GM18519 (cell line): ENCODE measurements around the gene GNA14.
"Not testable (repeated sequence)": the region's sequence is repeated elsewhere in the genome, so short reads cannot be mapped to it uniquely, and the experiment has no call there.

Source experiments
- ATAC-seq: cut with Tn5 transposase; IDR thresholded peaks from one replicate; pipeline ENCODE4 v1.9.1; 2021; ENCODE audit warnings: mild to moderate bottlenecking, moderate library complexity; ENCODE audit not compliant: unreplicated experiment, low FRiP score

The GNA14 gene

DNA sequence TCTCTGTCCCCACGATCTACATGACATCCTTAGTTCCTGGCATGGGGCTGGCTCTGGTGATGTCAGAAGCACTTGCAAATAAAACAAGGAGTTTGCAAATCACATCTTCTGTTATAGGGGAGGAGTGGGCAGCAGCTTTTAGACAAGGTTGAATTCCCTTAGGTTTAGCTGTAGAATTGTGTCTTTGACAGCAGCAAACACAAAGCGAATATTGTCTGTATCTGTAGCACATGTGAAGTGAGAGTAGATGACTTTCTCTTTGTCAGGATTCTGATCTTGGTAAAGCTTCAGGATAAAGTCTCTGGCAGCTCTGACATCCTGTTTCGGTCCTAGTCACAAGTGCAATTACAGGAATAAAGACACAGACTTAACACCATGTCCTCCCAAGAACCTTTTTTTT lies 224.3 kb downstream of the GNA14 start:
- ATAC-seq: no peak

- no peak for ATAC-seq
These were observed 225.2 kb downstream of the GNA14 start for GRCh38 chr9:77422969-77423368.

DNA sequence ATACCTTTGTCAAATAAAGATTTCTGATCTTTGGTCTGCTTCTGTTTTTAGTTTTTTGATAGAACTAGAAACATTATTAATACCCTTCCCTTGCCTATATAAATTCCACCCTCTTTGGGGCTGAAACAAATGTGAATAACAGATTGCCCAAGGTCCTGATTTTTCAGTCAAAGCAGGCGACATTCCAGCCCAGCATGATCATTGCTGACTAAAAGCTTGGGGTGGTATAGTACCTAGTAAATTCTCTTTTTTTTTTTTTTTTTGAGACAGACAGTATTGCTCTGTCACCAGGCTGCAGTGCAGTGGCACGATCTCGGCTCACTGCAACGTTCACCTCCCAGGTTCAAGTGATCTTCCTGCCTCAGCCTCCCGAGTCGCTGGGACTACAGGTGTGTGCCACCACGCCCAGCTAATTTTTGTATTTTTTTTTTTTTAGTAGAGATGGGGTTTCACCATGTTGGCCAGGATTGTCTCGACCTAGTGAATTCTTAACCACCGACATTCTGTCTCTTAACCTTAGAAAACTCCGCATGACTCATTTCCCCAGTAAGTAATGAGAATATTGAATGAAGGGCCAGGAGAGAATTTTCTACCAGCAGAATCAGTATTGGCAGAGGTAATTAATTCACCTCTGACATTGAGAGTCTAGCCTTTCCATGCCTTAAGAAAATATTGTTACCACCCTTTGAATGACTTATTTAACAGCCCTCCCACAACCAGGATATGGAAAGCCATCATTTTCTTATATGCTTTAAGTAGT lies 226.4 kb downstream of the GNA14 start:
- no peak for ATAC-seq

- no peak for ATAC-seq
These were observed 227.5 kb downstream of the GNA14 start for GRCh38 chr9:77420641-77421040.

- ATAC-seq: no peak
These were observed 229.9 kb downstream of the GNA14 start for GRCh38 chr9:77418226-77418625.

DNA sequence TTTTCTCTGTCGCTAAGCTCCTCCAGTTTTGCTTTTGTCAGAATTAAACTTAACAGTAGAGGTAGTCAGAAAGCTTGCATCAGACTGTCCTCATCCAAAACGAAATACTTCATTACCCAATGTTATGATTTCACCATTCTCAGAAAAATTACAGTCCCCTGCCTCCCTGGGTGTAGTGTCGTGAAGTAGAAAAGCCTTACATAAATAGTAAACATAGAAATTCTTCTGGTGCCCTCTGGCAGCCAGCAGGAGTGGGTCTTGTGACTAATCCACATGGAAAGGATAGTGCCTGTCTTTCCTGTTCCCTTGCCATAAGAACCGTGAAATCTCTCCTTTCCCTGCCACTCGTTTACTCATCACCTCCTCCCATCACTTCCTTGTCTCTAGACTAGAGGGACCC lies 230.6 kb downstream of the GNA14 start:
- no peak for ATAC-seq

DNA sequence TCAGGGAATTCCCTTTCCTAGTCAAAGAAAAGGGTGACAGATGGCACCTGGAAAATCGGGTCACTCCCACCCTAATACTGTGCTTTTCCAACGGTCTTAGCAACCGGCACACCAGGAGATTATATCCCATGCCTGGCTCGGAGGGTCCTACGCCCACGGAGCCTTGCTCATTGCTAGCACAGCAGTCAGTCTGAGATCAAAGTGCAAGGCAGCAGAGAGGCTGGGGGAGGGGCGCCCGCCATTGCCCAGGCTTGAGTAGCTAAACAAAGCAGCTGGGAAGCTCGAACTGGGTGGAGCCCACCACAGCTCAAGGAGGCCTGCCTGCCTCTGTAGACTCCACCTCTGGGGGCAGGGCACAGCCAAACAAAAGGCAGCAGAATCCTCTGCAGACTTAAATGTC lies 239.6 kb downstream of the GNA14 start:
- not testable (repeated sequence) for ATAC-seq

GRCh38 chr9:77403239-77403638 lies 244.9 kb downstream of the GNA14 start:
- no peak for ATAC-seq

GRCh38 chr9:77402286-77402685 lies 245.8 kb downstream of the GNA14 start:
- no peak for ATAC-seq

GRCh38 chr9:77399964-77400363 lies 248.2 kb downstream of the GNA14 start:
- ATAC-seq: no peak

DNA sequence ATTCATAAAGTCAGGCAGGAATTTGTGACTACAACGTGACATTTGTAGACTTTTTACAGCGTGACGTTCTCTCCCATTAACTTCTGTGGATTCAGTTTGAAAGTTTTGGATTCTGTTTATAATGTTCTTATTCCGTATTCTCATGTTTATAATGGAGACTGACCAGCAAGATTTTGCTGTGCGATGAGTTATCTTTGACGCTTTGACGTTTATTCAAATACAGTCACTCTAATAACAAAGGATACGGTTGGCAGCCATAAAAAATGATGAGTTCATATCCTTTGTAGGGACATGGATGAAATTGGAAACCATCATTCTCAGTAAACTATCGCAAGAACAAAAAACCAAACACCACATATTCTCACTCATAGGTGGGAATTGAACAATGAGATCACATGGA lies 249.5 kb downstream of the GNA14 start:
- ATAC-seq: not testable (repeated sequence)

DNA sequence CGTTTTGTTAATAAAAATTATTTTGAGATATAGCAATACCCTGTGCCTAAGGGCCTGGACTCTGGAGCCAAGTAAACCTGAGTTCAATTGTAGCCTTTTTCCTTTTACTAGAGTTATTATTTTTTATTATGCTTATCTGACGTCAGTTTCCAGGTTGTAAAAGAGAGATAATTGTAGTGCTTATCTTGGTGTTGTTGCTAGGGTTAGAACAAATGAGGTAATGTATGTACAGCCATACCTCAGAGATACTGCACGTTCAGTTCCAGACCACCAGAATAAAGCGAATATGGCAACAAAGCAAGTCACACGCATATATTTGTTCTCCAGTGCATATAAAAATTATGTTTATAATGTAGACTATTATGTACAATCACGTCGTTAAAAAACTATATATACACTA lies 255.8 kb downstream of the GNA14 start:
- ATAC-seq: no peak

DNA sequence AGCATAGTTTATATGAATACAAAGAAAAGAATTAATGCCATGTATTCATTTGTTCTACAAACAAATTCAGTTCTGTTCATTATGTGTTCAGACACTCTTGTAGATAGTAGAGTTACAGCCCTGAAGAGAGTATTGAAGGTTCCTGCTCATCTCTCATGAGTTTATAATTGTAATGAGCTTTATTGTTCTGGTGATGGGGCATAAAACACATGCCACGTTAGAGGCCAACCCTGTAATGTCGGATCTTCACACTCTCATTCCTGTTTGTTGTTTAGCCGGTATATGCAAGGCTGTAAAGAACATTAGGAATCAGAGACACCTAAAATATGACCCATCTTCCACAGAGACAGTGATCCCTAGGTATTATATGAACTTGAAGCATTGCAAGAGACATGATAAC lies 256.3 kb downstream of the GNA14 start:
- no peak for ATAC-seq

DNA sequence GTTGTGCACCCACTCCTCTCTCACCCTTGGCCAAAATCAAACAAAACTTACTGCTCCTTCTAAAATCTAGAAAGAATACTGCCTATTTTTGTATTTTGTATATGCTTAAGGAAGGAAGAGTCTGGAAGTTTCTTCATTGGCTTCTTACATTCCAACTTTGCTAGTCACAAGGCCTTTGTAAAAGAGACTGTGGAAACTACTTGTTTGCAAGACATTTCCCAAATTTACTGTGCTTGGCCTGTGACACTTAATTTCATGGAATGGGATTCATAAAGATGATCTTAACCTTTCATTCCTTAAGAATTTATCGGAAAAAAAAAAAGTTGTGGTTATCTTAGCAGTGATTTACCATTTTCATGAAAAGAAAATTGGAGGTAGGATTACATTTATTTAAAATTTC lies 261.9 kb downstream of the GNA14 start:
- no peak for ATAC-seq

DNA sequence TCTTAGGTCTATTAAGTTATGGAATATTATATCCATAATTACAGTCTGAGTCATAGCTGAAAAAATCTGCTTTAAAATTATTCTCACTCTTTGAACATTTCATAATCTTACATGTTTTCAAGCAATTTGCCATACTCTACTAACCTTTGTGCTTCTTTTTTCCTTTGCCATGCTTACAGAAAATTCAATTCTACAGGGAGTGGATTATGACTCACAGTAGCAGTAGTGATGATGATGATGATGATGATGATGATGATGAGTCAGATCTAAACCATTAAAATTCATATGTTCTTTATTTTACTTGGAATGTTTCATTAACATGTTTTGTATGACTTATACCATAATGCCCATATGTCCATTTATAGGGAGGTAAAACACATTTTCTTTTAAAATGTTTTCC lies 263.7 kb downstream of the GNA14 start:
- ATAC-seq: no peak

GRCh38 chr9:77375956-77376532 lies 272.1 kb downstream of the GNA14 start:
- no peak for ATAC-seq

DNA sequence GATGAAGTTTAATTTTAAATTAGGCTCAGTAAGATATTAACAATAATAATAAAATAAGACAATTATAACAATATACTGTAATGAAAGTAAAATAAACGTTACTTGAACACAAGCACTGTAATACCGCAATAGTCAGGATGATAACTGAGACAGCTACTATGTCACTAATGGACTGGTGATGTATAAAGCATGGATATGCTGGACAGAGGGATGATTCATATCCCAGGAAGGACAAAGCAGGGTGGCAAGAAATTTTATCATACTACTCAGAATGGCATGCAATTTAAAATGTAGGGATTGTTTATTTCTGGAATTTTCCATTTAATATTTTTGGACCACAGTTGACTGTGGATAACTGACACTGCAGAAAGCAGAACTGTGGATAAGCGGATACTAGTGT lies 273.9 kb downstream of the GNA14 start:
- no peak for ATAC-seq
